Urinary bladder (tissue), 4 donors: Measurements from ENCODE around the gene SLC25A15. TPM values are rescaled to one million over a fixed set of nuclear protein-coding genes. Genes with fewer than 3 reads are reported as not detected.

ENCODE experiments used
- DNase-seq: peaks from one replicate; pipeline ENCODE4 v3.0.0-alpha.2; 2015; ENCODE audit errors: extremely low spot score
- H3K27ac ChIP-seq: one replicate; pipeline ENCODE4 v1.5.1; 2013; ENCODE audit warnings: low read depth, mild to moderate bottlenecking, moderate library complexity
- H3K36me3 ChIP-seq: one replicate; pipeline ENCODE4 v1.6.1; 2013; ENCODE audit warnings: mild to moderate bottlenecking, moderate library complexity; ENCODE audit not compliant: insufficient read depth
- H3K4me1 ChIP-seq: one replicate; pipeline ENCODE4 v1.6.1; 2013; ENCODE audit warnings: mild to moderate bottlenecking, moderate library complexity; ENCODE audit not compliant: insufficient read depth
- H3K4me3 ChIP-seq: one replicate; pipeline ENCODE4 v1.5.1; 2013; ENCODE audit warnings: low read depth, low read length
- WGBS: extraction: QIAGEN DNeasy Blood & Tissue Kit; methylation state at CpG from one replicate; pipeline ENCODE4 v1.1.7; 2013; 5-methylcytosine and 5-hydroxymethylcytosine counted together
- polyA plus RNA-seq: library from polyadenylated mRNA; stranded (reverse); fragments of 200-250 nt; gene quantifications from one replicate; pipeline ENCODE4 v1.2.3, GENCODE V29; 2013
- total RNA-seq: library from RNA; depleted of rRNA; stranded (reverse); fragments of >200 nt; gene quantifications from one replicate; pipeline ENCODE4 v1.2.3, GENCODE V29; 2014
- donor health status: healthy with polysubstance abuse.
- donor health status: healthy.

Gene SLC25A15
- total RNA-seq: 11.8 TPM
- 4.1 TPM for polyA plus RNA-seq

- WGBS: under 1% methylated on average over 101 of the region's 101 CpGs
- Histone ChIP-seq H3K36me3 (no peaks in the 10 kb centered on the region), H3K27ac (peak within 1 kb of the TSS; percentile 68), H3K4me1 (no peaks in the 10 kb centered on the region), H3K4me3 (peak within 1 kb of the TSS; percentile 77)
- peak; percentile 6 for DNase-seq
Observed at GRCh38 chr13:40789275-40790153, at the start of gene SLC25A15. Gene SLC25A15, plus strand, starts transcription at chr13:40789611. Its CDS starts 3,616 bp downstream, at chr13:40793227.

GRCh38 chr13:40749327-40749726, 40.1 kb upstream of the SLC25A15 start:
- Histone ChIP-seq H3K27ac (no peak overlapping the region), H3K4me3 (no peak overlapping the region), H3K36me3 (no peaks in the 10 kb centered on the region), H3K4me1 (no peaks in the 10 kb centered on the region)
- WGBS: 92% methylated on average over 1 of the region's 1 CpG
- DNase-seq: no peak

- no peaks in the 10 kb centered on the region for H3K4me1 ChIP-seq
- no peak overlapping the region for H3K27ac ChIP-seq
- H3K4me3 ChIP-seq: no peak overlapping the region
- no peak for DNase-seq
- 62% methylated on average over 7 of the region's 7 CpGs for WGBS
- H3K36me3 ChIP-seq: no peaks in the 10 kb centered on the region
Observed at GRCh38 chr13:40755082-40755700, 34.2 kb upstream of the SLC25A15 start.

- 77% methylated on average over 1 of the region's 1 CpG for WGBS
- H3K27ac ChIP-seq: no peak overlapping the region
- DNase-seq: no peak
- H3K36me3 ChIP-seq: no peaks in the 10 kb centered on the region
- no peak overlapping the region for H3K4me3 ChIP-seq
- no peaks in the 10 kb centered on the region for H3K4me1 ChIP-seq
Observed at GRCh38 chr13:40756042-40756441, 33.4 kb upstream of the SLC25A15 start.

GRCh38 chr13:40758811-40759210, 30.6 kb upstream of the SLC25A15 start:
- no peak overlapping the region for H3K27ac ChIP-seq
- H3K36me3 ChIP-seq: no peaks in the 10 kb centered on the region
- 97% methylated on average over 4 of the region's 4 CpGs for WGBS
- no peak overlapping the region for H3K4me3 ChIP-seq
- no peaks in the 10 kb centered on the region for H3K4me1 ChIP-seq
- no peak for DNase-seq

- WGBS: 90% methylated on average over 1 of the region's 1 CpG
- no peak overlapping the region for H3K27ac ChIP-seq
- no peaks in the 10 kb centered on the region for H3K36me3 ChIP-seq
- no peak overlapping the region for H3K4me3 ChIP-seq
- no peak for DNase-seq
- H3K4me1 ChIP-seq: no peaks in the 10 kb centered on the region
Observed at GRCh38 chr13:40762849-40763248, 26.6 kb upstream of the SLC25A15 start.

GRCh38 chr13:40764587-40765403, 24.6 kb upstream of the SLC25A15 start:
- Histone ChIP-seq H3K27ac (no peak overlapping the region), H3K36me3 (no peaks in the 10 kb centered on the region), H3K4me1 (no peaks in the 10 kb centered on the region), H3K4me3 (no peak overlapping the region)
- no peak for DNase-seq
- WGBS: 87% methylated on average over 3 of the region's 3 CpGs

- Histone ChIP-seq H3K36me3 (no peaks in the 10 kb centered on the region), H3K27ac (no peak overlapping the region), H3K4me1 (peaks cover 2% of the 10 kb centered on the region), H3K4me3 (no peak overlapping the region)
- DNase-seq: no peak
- WGBS: 90% methylated on average over 1 of the region's 1 CpG
Observed at GRCh38 chr13:40765602-40766001, 23.8 kb upstream of the SLC25A15 start.

GRCh38 chr13:40769970-40770369, 19.4 kb upstream of the SLC25A15 start:
- Histone ChIP-seq H3K4me1 (peaks cover 2% of the 10 kb centered on the region), H3K36me3 (no peaks in the 10 kb centered on the region), H3K27ac (no peak overlapping the region), H3K4me3 (peak overlapping the region; percentile 75)
- WGBS: 80% methylated on average over 6 of the region's 6 CpGs
- DNase-seq: no peak

GRCh38 chr13:40770609-40770933, 18.8 kb upstream of the SLC25A15 start:
- Histone ChIP-seq H3K4me3 (peak overlapping the region; percentile 75), H3K4me1 (peaks cover 2% of the 10 kb centered on the region), H3K27ac (peak overlapping the region; percentile 87), H3K36me3 (no peaks in the 10 kb centered on the region)
- no peak for DNase-seq
- under 1% methylated on average over 9 of the region's 9 CpGs for WGBS

GRCh38 chr13:40770934-40771618, 18.3 kb upstream of the SLC25A15 start, which contains the start of gene MRPS31:
Gene MRPS31, minus strand, starts transcription at chr13:40771190. Its CDS starts 54 bp downstream, at chr13:40771136.
- Histone ChIP-seq H3K36me3 (no peaks in the 10 kb centered on the region), H3K4me3 (peak within 1 kb of the TSS; percentile 75), H3K27ac (peak within 1 kb of the TSS; percentile 88), H3K4me1 (peaks cover 2% of the 10 kb centered on the region)
- under 1% methylated on average over 52 of the region's 52 CpGs for WGBS
- DNase-seq: peak; percentile 81

- Histone ChIP-seq H3K4me1 (peaks cover 2% of the 10 kb centered on the region), H3K36me3 (no peaks in the 10 kb centered on the region), H3K4me3 (no peak overlapping the region), H3K27ac (no peak overlapping the region)
- WGBS: 87% methylated on average over 6 of the region's 6 CpGs
- DNase-seq: no peak
Observed at GRCh38 chr13:40772765-40773473, 16.5 kb upstream of the SLC25A15 start.
